Stimulated activated CD8-positive, alpha-beta memory T cell treated with anti-CD3 and anti-CD28 coated beads, Interleukin-15, amount 100 ng/mL, for 48 hours (primary cell): ENCODE data around the gene RASSF6.
"Not testable (repeated sequence)": the region's sequence is repeated elsewhere in the genome, so short reads cannot be mapped to it uniquely, and the experiment has no call there.

Experiments used
- DNase-seq, 2 donors: peaks; one replicate each; pipeline ENCODE4 v3.0.0-alpha.2; 2020; ENCODE audit warnings: low read depth in 2 of 2

The RASSF6 gene, protein sequence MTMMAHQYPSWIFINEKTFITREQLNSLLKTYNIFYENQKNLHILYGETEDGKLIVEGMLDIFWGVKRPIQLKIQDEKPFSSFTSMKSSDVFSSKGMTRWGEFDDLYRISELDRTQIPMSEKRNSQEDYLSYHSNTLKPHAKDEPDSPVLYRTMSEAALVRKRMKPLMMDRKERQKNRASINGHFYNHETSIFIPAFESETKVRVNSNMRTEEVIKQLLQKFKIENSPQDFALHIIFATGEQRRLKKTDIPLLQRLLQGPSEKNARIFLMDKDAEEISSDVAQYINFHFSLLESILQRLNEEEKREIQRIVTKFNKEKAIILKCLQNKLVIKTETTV

DNA sequence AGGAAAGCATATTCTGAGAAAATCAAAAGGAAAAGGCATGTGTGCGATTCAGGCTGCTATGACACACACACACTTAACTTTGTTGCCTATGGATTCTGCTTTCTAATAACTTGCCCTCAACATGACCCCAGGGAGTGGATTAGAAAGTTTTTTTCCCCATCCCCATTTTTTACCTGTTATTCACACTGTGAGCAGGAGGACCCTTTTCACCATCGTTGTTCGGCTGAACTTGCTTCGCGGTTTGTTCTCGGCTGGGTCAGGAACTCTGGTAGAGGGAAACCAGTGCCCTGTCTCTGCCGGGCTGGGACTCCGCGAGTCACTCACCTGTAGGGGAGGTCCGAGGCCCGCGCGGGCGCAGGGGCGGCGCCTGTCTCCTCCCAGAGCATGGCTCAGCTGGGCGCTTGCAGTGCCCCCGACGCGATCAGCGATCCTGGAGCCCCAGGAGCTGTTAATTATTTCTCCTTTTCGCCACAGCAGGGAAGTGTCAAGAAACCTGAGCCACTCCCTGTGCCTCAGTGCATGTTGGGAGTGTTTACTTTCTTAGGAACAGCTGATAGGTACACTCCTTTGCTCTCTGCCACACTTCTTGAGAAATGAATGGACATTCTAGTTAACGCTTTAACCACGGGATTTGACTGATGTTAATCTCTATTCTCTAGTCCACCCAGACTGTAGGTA lies at the start of gene RASSF6:
Gene RASSF6 (minus strand): TSS at position 322 of the 678 bp plus-strand sequence. CDS start 8,641 bp downstream, outside the sequence.
- no peak for DNase-seq

DNA sequence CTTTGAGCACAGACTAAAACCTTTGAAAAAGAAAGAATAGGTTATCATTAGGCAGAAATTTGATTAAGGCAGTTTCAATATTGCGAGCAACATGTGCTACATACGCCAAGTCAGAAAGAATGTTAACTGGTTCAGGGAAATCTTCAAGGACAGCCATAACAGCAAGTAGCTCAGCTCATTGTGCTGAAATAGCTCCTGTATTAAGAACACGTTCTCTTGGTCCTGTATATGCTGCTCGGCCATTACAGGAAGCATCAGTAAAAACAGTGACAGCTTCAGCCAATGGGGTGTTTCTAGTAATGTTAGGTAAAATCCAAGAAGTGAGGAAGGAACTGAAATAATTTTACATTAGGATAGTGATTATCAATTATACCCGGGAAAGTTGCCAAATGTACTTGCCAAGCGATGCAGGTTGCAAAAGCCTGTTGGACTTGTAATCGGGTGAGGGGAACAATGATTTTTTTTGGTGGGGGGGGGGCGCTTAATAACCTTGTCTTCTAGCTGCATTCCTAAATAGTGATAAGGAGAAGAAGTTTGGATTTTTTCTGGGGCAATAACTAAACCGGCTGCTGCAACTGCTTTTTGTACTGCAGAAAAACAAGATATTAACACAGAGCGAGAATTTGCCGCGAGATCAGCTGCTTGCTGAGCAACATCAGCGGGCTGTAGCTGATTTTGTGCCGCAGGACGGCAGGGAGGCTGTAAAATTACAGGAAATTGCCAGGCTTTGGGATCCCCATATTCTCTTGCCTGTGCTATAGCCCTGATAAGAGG lies 49.4 kb upstream of the RASSF6 start:
- DNase-seq, result no peak

DNA sequence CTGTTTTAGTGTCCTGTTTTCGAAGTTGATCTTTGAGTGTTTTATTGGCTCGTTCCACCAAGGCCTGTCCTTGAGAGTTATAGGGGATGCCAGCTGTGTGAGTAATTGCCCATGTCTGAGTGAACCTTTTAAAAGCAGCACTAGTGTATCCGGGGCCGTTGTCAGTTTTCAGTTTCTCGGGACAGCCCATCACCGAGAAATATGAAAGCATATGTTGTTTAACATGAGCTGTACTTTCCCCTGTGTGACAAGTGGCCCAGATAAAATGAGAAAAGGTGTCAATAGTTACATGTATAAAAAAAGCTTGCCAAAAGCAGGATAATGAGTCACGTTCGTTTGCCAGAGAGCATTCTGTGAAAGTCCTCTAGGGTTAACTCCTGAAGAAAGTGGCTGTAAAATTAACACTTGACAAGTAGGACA lies 48.6 kb upstream of the RASSF6 start:
- DNase-seq, result no peak

DNA sequence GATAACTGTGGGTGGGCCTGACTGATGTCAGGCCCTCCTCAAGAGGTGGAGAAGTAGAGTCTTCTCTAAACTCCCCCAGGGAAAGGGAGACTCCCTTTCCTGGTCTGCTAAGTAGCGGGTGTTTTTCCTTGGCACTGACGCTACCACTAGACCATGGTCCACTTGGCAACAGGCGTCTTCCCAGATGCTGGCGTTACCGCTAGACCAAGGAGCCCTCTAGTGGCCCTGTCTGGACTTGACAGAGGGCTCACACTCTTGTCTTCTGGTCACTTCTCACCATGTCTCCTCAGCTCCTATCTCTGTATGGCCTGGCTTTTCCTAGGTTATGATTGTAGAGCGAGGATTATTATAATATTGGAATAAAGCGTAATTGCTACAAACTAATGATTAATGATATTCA lies 45.7 kb upstream of the RASSF6 start:
- not testable (repeated sequence) for DNase-seq

DNA sequence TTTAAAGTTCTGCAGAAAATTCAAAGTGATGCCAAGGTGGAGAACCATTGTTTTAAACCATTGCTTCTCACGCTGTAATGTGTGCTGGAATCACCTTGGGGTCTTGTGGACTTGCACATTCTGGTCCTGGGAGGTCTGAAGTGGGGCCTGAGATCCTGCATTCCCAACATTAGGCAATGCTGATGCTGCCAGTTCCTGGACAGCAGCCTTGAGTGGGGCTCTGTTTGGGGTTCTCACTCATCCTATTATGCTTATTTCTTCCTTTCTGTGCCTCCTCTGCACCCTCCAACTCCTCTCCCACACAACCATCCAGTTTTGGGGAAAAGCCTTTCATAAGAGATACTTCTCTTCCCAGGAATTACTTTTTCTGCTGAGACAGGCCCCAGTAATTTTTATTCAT lies 44.2 kb upstream of the RASSF6 start:
- DNase-seq, result no peak

DNA sequence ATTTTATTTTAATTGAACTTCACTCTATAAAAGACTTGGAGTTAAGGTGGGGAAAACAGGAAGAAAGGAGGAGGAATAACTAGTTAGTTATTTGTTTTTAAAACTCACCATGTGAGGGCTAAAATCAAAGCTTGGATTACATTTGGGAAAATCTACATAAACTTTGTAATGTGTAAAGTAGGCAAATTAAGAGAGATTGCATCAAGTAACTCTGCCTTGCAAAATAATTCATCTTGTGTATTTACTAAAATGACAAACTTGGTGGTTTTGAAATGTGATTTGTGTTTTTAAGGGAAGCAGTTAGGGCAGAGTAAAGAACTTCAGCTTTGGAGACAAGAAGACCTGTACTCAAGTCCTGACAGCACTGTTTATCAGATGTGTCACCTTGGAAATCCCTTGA lies 43.3 kb upstream of the RASSF6 start:
- DNase-seq, result no peak

DNA sequence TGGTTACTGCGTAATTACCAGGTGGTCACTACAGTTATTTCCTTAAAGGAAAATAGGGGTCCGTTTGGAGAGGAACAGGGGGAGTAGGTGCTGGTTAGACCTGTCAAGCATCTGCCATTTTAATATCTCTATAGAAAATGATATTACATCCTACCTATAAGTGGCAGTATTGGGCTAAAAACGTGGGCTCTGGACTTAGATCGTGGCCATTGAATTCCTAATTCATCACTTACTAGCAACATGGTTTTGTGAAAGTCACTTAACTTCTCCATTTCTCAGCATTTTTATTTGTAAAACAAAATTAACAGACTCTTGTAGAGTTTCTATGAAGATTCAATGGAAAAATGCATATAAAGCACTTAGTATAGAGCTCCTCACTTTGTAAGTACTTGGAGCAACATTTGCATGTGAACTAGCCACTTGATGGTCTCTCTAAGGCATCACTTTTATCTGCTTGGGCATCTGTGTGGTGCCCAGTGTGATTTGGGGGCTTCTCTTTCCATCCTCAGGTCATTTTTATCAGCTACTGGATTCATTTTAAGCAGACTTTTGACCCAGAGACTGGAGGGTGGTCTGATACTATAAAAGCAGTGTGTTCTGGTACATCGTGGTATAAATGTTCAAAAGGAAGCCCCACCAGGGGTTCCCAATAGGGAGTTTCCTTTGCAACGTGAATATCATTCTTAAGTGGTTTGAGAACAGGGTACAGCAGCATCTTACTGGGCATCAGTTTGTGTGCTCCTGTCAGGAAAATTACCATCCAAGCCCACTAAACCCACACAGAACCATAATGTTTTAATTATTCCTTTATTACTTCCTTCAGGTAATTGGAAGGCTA lies 42.7 kb upstream of the RASSF6 start:
- no peak for DNase-seq

DNA sequence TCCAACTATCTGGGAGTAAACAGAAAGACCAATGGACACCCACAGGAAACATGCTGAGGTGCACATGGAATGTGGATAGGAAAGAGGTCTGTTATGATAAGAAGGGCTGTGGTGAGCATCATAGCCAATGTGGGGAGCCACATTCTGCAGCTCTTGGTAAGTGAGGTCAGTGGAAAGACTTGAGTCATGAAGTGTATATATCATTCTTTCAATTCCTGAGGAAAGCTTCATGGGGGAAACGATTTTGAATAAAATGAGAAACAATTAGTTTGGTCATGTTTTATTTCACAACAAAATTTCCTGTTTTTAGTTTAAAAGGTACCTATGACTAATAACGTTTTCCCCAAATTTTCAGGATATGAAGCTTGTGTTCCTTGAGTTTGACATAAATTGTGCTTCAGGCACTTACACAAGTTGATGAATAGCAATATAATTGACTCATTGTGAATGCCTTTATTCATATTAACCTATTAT lies 41.4 kb upstream of the RASSF6 start:
- DNase-seq, result no peak

DNA sequence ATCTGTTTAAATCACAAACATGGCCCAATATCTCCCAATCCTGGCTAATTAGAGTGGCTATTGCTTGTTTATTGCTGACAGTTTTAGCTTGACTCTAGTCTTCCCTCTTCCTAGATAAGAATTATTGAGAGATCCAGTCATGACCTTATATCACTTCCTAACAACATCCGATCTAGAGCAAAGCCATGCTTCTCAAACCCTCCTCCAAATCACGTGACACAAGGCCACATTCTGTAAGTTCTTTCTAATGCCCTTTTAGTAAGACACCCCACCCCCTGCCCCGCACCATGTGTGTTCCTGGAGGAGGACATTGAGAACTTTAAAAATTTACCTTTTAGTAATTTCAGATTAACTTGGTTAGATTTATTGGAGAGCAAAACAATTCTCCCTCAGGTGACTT lies 40.6 kb upstream of the RASSF6 start:
- DNase-seq, result no peak

DNA sequence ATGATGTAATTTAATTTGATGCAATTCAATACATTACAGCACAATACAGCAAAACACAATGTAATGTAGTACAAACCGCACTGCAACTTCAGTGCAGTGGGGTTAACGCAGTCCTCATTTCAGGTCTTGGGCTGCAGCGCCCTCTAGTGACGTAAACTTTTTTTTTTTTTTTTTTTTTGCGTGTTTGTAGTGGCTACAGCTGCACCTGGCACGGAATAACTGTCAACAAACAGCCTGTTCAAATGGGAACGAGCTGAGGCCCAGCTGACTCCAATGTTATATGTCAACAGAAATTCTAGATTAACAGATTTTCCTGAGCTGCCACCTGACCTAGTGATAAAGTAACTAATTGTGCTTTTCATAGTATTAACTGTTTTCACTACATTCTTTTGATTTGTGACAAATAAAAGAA lies 33.5 kb upstream of the RASSF6 start:
- DNase-seq, result no peak

DNA sequence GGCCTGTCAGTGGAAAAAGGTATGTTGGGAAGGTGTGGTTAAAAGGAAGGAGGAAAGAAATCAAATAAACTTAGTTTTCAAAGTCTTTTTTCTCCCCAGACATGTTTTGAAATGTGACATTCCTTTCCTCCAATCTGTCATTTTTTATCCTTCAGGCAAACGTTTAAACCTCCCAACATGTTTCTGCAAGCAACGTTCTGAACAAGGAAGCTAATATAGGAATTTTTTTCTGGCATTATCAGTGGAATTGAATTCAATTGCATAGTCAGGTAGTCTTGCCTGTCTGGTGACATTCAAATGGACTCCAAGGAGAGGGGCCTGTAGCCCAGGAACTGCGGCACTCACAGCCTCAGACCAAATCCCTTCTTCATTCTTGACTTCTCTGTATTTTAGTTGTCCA lies 30.0 kb upstream of the RASSF6 start:
- no peak for DNase-seq

DNA sequence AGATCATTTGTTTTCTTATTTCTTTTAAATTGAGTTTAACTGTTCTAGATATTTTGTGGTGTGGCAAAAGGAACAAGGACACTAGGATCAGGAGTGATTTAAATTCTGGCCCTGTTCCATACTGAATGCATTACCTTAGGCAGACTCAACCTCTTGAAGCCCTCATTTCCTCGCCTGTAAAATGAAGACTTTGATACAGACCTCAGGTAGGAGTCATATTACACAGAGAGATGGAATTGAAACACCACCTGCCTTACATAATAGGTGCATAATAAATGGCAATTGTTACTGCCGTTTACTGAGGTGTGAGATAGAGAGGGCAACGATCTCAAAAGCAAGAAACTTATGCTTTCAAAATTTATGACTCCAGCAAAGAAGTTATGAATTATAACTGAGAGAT lies 28.2 kb upstream of the RASSF6 start:
- no peak for DNase-seq

DNA sequence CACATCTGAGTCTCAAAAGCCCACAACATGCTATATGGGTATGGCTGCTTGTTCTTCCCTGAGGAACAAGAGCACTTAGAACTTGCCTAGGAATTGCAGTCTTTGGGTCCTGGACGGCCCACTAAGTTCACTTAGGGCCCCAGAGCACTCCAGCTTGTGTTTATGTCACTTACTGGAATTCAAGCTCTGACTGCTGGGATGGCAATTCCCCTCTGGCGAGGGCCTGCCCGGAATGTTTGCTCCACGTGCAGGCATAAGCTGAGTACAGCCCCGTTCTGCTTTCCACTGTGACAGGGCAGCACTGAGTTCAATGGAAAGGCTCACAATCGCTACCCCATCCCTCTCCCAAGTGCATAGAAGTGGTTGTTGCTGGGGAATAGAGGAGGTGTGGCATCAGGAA lies 25.9 kb upstream of the RASSF6 start:
- DNase-seq, result no peak

DNA sequence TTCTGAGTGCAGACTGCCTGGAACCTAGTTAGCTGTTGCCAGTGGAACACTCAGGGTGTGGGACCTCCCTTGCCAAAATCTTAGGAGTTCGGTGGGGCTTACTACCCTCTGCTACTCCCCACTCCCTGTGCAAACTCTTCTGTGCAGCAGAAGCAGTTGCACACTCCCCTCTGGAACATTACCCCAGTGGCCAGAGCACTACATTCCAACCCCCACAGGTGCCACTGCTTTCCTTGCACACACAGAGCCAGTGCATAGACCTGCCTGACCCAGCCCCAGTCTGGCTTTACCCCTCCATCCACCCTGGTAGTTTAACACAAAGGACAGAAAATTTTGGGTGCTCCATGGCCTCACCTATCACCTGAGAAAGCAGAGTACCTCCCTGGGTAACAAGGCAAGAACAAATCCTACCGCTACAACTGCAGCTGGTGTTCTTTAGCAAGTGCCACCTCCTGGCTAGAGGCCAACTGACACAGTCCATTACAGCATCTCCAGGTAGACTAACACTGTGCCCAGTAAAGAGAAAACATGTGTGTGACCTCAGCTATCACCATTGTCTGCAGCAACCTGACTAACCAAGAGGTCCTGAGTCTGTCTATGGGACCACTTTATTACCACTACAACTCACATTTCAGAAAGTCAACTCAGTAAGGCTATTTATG lies 11.5 kb upstream of the RASSF6 start:
- DNase-seq, result no peak

DNA sequence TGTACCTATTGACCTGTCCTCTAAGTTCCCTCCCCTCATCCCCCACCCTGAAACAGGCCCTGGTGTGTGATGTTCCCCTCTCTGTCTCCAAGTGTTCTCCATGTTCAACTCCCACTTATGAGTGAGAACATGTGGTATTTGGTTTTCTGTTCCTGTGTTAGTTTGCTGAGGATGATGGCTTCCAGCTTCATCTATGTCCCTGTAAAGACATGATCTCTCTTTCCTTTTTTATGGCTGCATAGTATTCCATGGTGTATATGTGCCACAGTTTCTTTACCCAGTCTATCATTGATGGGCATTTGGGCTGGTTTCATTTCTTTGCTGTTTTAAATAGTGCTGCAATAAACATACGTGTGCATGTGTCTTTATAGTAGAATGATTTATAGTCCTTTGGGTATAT lies 8.6 kb upstream of the RASSF6 start:
- DNase-seq, result not testable (repeated sequence)

DNA sequence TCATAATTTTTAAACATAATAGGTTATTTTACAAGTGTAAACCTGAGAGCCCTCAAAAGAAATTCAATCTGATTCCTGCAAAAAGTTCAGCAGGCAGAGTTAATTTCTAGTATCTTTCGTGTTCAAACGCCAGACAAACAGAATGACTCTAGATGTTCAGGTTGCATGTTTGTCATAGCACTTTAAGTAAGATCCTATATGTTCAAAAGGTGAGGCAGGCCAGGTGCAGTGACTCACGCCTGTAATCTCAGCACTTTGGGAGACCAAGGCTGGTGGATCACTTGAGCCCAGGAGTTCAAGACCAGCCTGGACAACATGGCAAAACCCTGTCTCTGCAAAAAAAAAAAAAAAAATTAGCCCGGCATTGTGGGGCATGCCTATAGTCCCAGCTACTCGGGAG lies 1.1 kb upstream of the RASSF6 start:
- DNase-seq, result no peak

DNA sequence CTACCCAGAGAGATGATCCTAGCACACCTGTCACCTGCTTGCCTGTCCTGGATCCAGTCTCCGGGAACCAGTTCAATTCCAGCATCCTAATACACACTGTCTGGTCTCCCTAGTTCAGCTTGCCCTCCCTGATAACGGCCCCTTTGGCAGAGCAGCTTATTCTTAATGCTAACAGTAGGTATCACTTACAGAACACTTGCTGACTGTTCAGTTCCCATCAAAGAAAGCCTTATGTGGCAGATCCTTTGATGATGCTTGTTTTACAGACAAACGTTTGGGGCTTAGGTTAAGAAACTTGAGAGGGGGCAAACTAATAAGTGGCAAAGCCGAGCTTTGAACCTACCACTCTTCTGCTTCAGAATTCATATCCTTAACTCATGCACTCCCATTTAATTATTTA lies 890 bp downstream of the RASSF6 start:
- no peak for DNase-seq

DNA sequence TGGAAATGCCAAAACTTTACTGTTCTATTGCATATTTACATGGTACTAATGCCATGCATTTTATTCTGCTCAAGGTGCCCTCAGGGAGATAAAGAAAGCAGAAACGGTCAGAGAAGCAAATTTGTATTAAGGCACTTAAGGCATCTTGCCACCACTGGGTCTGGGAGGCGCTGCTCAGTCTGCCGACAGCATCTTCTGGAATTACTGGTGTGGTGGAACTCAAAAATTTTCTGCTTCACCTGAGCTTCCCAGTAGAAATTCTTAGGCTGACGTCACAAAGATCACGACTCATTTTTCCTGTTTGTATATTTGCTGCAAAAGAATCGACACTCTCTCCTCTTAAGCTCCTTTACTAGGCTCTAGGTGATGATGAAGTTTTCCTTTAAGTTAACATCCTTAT lies 3.0 kb downstream of the RASSF6 start:
- no peak for DNase-seq

DNA sequence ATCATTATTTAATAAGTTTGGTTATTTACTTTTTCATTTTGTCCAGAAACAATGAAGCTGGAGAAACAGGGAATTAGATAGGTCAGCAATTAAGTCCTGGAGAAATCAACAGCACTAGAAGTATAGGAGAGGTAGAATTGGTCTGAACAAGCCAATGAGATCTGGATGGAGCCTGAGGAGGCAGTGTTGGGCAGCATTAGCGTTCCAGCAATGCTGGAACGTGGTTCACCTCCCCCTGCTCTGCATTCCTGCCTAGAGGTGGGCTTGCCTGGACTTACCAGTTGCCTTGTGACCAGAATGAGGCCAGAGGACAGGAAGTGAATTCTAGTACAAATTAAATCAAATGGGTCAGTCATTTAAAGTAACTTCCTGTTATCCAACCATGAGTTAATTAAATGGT lies 4.6 kb downstream of the RASSF6 start:
- DNase-seq, result no peak

DNA sequence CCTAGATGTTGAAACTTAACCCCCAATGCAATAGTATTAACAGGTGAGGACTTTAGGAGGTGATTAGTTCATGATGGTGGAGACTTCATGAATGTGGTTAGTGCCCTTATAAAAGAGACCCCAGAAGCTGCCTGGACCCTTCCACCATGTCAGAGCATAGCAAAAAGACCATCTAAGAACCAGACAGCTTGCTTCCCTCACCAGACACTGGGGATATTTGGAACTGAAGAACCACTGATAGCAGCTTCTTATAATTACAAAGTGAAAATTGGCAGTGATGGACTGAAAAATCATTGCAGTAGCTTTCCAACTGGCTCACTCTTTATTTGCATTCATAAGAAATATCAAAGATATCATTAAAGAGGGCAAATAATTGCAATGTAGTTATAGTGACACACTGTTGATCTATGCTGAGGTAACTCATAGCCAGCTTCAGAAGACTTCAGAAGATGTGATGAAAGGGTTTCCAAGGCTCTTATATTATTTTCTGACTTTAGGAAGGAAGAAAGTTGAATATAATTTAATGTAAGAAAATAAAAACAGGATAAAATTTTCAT lies 5.8 kb downstream of the RASSF6 start:
- no peak for DNase-seq

DNA sequence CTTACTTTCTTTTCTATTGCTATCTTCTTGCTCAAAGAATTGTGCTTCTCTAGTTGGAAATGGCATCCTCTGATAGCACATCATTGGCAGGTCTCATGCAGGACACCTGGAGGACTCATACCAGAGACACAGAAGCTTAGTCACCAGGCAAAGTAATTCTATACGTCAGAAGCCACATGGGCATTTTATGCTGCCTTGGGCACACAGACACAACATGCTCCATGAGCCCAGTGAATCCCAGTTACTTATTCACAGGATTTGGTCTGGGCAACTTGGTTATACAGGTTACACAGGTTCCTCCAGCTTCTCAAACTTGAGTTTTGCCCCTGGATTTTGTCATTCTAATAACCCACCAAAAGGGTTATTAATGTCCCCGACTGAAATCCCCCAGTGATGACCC lies 7.1 kb downstream of the RASSF6 start:
- DNase-seq, result no peak
